H9 (cell line): ENCODE data around the gene HLA-A. TPM values are rescaled to one million over a fixed set of nuclear protein-coding genes. Genes with fewer than 3 reads are reported as not detected.

Source experiments
- DNase-seq: peaks from one replicate; pipeline ENCODE4 v3.0.0-alpha.2; 2017
- H2AFZ ChIP-seq: one replicate; pipeline ENCODE4 v1.6.1; 2013; ENCODE audit warnings: mild to moderate bottlenecking, low read length, control low read depth, moderate library complexity
- H2AK5ac ChIP-seq: 2 replicates; pipeline ENCODE4 v1.6.1; 2013; ENCODE audit warnings: low read length, control low read depth, mixed read lengths; ENCODE audit not compliant: insufficient read length
- H2BK120ac ChIP-seq: one replicate; pipeline ENCODE4 v1.6.1; 2013; ENCODE audit warnings: low read depth, mild to moderate bottlenecking, low read length, control low read depth, inconsistent platforms; ENCODE audit not compliant: poor library complexity, severe bottlenecking
- H2BK12ac ChIP-seq: 2 replicates; pipeline ENCODE4 v1.6.1; 2013; ENCODE audit warnings: low read length, control low read depth, mixed read lengths, low read depth; ENCODE audit not compliant: insufficient read length
- H2BK15ac ChIP-seq: 2 replicates; pipeline ENCODE4 v1.6.1; 2013; ENCODE audit warnings: low read depth, low read length, control low read depth
- H2BK20ac ChIP-seq: one replicate; pipeline ENCODE4 v1.6.1; 2013; ENCODE audit warnings: low read depth, mild to moderate bottlenecking, low read length, control low read depth, inconsistent platforms; ENCODE audit not compliant: poor library complexity, severe bottlenecking
- H2BK5ac ChIP-seq: 2 replicates; pipeline ENCODE4 v1.6.1; 2013; ENCODE audit warnings: low read length, control low read depth, mixed read lengths; ENCODE audit not compliant: insufficient read length
- H3K14ac ChIP-seq: 2 replicates; pipeline ENCODE4 v1.6.1; 2013; ENCODE audit warnings: low read length, control low read depth; ENCODE audit not compliant: insufficient read depth
- H3K18ac ChIP-seq: 2 replicates; pipeline ENCODE4 v1.6.1; 2013; ENCODE audit warnings: low read depth, mild to moderate bottlenecking, mixed read lengths, low read length, control low read depth; ENCODE audit not compliant: insufficient read length
- H3K23ac ChIP-seq: 2 replicates; pipeline ENCODE4 v1.6.1; 2013; ENCODE audit warnings: low read length, control low read depth, mixed read lengths, low read depth; ENCODE audit not compliant: insufficient read length
- H3K23me2 ChIP-seq: 2 replicates; pipeline ENCODE4 v1.6.1; 2013; ENCODE audit warnings: low read depth, mild to moderate bottlenecking, mixed read lengths, low read length, control low read depth; ENCODE audit not compliant: insufficient read length, poor library complexity, severe bottlenecking
- H3K27ac ChIP-seq: 2 replicates; pipeline ENCODE4 v1.5.1; 2013; ENCODE audit warnings: low read length, control low read depth, mixed read lengths, low read depth; ENCODE audit not compliant: insufficient read length
- H3K27me3 ChIP-seq: 2 replicates; pipeline ENCODE4 v1.6.1; 2013; ENCODE audit warnings: low read length, control low read depth, inconsistent platforms; ENCODE audit not compliant: insufficient read depth
- H3K4ac ChIP-seq: 2 replicates; pipeline ENCODE4 v1.6.1; 2013; ENCODE audit warnings: low read depth, mild to moderate bottlenecking, control low read depth, inconsistent platforms, low read length, moderate library complexity
- H3K4me1 ChIP-seq: 2 replicates; pipeline ENCODE4 v1.6.1; 2013; ENCODE audit warnings: low read length, control low read depth, inconsistent platforms; ENCODE audit not compliant: insufficient read depth
- H3K4me2 ChIP-seq: 2 replicates; pipeline ENCODE4 v1.6.1; 2013; ENCODE audit warnings: low read length, control low read depth, mixed read lengths; ENCODE audit not compliant: insufficient read length, insufficient read depth
- H3K56ac ChIP-seq: 2 replicates; pipeline ENCODE4 v1.6.1; 2013; ENCODE audit warnings: low read depth, mild to moderate bottlenecking, mixed read lengths, low read length, control low read depth; ENCODE audit not compliant: insufficient read length
- H3K79me1 ChIP-seq: 2 replicates; pipeline ENCODE4 v1.6.1; 2013; ENCODE audit warnings: low read depth, mild to moderate bottlenecking, moderate library complexity, low read length, control low read depth, inconsistent platforms; ENCODE audit not compliant: insufficient read depth, poor library complexity, severe bottlenecking
- H3K79me2 ChIP-seq: 2 replicates; pipeline ENCODE4 v1.6.1; 2013; ENCODE audit warnings: low read length, control low read depth, inconsistent platforms; ENCODE audit not compliant: insufficient read depth
- H3K9ac ChIP-seq: 2 replicates; pipeline ENCODE4 v1.6.1; 2013; ENCODE audit warnings: low read length, control low read depth, mixed read lengths; ENCODE audit not compliant: insufficient read length; ENCODE audit errors: extremely low read depth
- H3K9me3 ChIP-seq: one replicate; pipeline ENCODE4 v1.6.1; 2013; ENCODE audit warnings: low read depth, low read length, inconsistent platforms; ENCODE audit not compliant: control insufficient read depth
- H3T11ph ChIP-seq: one replicate; pipeline ENCODE4 v1.6.1; 2013; ENCODE audit warnings: mild to moderate bottlenecking, low read length, control low read depth, inconsistent platforms
- H4K20me1 ChIP-seq: one replicate; pipeline ENCODE4 v1.6.1; 2013; ENCODE audit not compliant: control insufficient read depth, insufficient read length, insufficient read depth
- H4K5ac ChIP-seq: 2 replicates; pipeline ENCODE4 v1.6.1; 2013; ENCODE audit warnings: low read depth, mild to moderate bottlenecking, mixed read lengths, low read length, control low read depth; ENCODE audit not compliant: insufficient read length
- H4K8ac ChIP-seq: replicated peaks from 2 replicates; pipeline ENCODE4 v1.6.1; 2013; ENCODE audit warnings: low read length, control low read depth, mixed read lengths, low read depth; ENCODE audit not compliant: insufficient read length
- H4K91ac ChIP-seq: 2 replicates; pipeline ENCODE4 v1.6.1; 2013; ENCODE audit warnings: low read depth, mild to moderate bottlenecking, moderate library complexity, mixed read lengths, low read length, control low read depth; ENCODE audit not compliant: insufficient read length
- H3K27ac Mint-ChIP-seq, 3 experiments: 2 replicates in 2 of 3; 3 replicates in 1 of 3; pipeline ENCODE4 v1.8.0; 2020 to 2021; ENCODE audit warnings: mixed read lengths in 3 of 3, mild to moderate bottlenecking in 1 of 3, moderate library complexity in 1 of 3
- H3K27me3 Mint-ChIP-seq: 2 replicates; pipeline ENCODE4 v1.8.0; 2021; ENCODE audit warnings: low read depth, mild to moderate bottlenecking, moderate library complexity, mixed read lengths
- H3K36me3 Mint-ChIP-seq, 3 experiments: 2 replicates in 2 of 3; 3 replicates in 1 of 3; pipeline ENCODE4 v1.8.0; 2020 to 2021; ENCODE audit warnings: low read depth in 3 of 3, mixed read lengths in 3 of 3; ENCODE audit not compliant: insufficient read depth in 1 of 3
- H3K4me1 Mint-ChIP-seq, 2 experiments: 2 replicates each; pipeline ENCODE4 v1.8.0; 2020; ENCODE audit warnings: mixed read lengths in 2 of 2
- H3K4me3 Mint-ChIP-seq, 2 experiments: 2 replicates in 1 of 2; 3 replicates in 1 of 2; pipeline ENCODE4 v1.8.0; 2020 to 2021; ENCODE audit warnings: mild to moderate bottlenecking in 2 of 2, mixed read lengths in 2 of 2, moderate library complexity in 1 of 2
- H3K9me3 Mint-ChIP-seq, 2 experiments: 2 replicates in 1 of 2; 3 replicates in 1 of 2; pipeline ENCODE4 v1.8.0; 2020; ENCODE audit warnings: mild to moderate bottlenecking in 2 of 2, mixed read lengths in 2 of 2, moderate library complexity in 1 of 2
- WGBS: extraction: QIAGEN DNeasy Blood & Tissue Kit; methylation state at CpG from one replicate; pipeline ENCODE4 v1.1.7; 2013; ENCODE audit warnings: missing lambda C conversion rate, low lambda C conversion rate, mixed read lengths; ENCODE audit not compliant: insufficient read length; ENCODE audit errors: extremely low coverage; 5-methylcytosine and 5-hydroxymethylcytosine counted together
- total RNA-seq: library from RNA; stranded (reverse); gene quantifications from 2 replicates; pipeline ENCODE4 v1.2.1, GENCODE V29; 2021
- TF ChIP-seq, protein P1 (sequence below): fragments of 200-600 bp; sonication (generic); conservative IDR thresholded peaks from 3 replicates; pipeline ENCODE4 v1.8.0; 2021; ENCODE audit warnings: antibody characterized with exemption, mild to moderate bottlenecking

HLA-A gene
- total RNA-seq, 1 experiment from 2014 or later: 248 TPM

DNA sequence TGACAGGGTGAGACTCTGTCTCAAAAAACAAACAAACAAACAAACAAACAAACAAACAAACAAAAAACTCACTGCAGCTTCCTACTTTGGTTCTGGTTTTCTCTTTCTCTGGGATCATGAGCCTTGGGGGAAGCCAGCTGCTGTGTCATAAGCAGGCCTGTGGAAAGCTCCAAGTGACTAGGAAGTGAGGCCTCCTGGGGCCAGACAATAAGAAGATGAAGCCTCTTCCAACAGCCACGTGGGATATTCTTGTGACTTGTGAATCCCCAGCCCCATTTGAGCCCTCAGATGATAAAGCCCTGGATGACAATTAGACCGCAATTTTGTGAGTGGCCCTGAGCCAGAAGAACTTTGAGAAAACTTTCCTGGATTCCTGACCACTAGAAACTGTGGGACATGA, 11.4 kb downstream of the HLA-A start:
- Mint-ChIP-seq H3K4me3 (no peak overlapping the region), H3K27me3 (peaks cover 10% of the 10 kb centered on the region), H3K36me3 (peaks cover 0 to 6% (median 0%) of the 10 kb centered on the region in 3 experiments; a peak in 3 of 7 replicates), H3K9me3 (0 out of 5 replicates have a peak, but pooled peaks cover 0 to 2% of the 10 kb centered on the region in 2 experiments), H3K27ac (peak overlapping the region in 1 of 3 experiments; percentile 63; a peak in 1 of 7 replicates), H3K4me1 (no peaks in the 10 kb centered on the region; a peak in 1 of 4 replicates)
- no peak overlapping the region for H3K27ac ChIP-seq
- H2BK120ac ChIP-seq: no peak overlapping the region
- H3K9me3 ChIP-seq: no peaks in the 10 kb centered on the region
- H3K14ac ChIP-seq: no peak overlapping the region
- no peak overlapping the region for H2BK15ac ChIP-seq
- H2AK5ac ChIP-seq: no peak overlapping the region
- no peaks in the 10 kb centered on the region for H4K20me1 ChIP-seq
- TF ChIP-seq, protein P1, sequence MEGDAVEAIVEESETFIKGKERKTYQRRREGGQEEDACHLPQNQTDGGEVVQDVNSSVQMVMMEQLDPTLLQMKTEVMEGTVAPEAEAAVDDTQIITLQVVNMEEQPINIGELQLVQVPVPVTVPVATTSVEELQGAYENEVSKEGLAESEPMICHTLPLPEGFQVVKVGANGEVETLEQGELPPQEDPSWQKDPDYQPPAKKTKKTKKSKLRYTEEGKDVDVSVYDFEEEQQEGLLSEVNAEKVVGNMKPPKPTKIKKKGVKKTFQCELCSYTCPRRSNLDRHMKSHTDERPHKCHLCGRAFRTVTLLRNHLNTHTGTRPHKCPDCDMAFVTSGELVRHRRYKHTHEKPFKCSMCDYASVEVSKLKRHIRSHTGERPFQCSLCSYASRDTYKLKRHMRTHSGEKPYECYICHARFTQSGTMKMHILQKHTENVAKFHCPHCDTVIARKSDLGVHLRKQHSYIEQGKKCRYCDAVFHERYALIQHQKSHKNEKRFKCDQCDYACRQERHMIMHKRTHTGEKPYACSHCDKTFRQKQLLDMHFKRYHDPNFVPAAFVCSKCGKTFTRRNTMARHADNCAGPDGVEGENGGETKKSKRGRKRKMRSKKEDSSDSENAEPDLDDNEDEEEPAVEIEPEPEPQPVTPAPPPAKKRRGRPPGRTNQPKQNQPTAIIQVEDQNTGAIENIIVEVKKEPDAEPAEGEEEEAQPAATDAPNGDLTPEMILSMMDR: no peak
- no peak overlapping the region for H2AFZ ChIP-seq
- no peak overlapping the region for H4K91ac ChIP-seq
- H3K27me3 ChIP-seq: no peaks in the 10 kb centered on the region; the same call in 1 of the 2 replicates
- no peak overlapping the region for H3K23ac ChIP-seq
- H3K9ac ChIP-seq: no peak overlapping the region
- H4K8ac ChIP-seq: no peak overlapping the region
- H3K4me1 ChIP-seq: no peaks in the 10 kb centered on the region
- WGBS: no CpG with 5 or more reads among the region's 2 CpGs
- no peak overlapping the region for H3K56ac ChIP-seq
- no peak for DNase-seq
- no peak overlapping the region for H3K18ac ChIP-seq
- no peaks in the 10 kb centered on the region for H3K79me2 ChIP-seq
- H3K4ac ChIP-seq: no peak overlapping the region
- no peaks in the 10 kb centered on the region for H3K23me2 ChIP-seq
- no peak overlapping the region for H4K5ac ChIP-seq
- no peak overlapping the region for H3T11ph ChIP-seq
- H2BK5ac ChIP-seq: no peak overlapping the region
- no peaks in the 10 kb centered on the region for H3K79me1 ChIP-seq
- H2BK12ac ChIP-seq: no peak overlapping the region
- no peak overlapping the region for H2BK20ac ChIP-seq
- no peak overlapping the region for H3K4me2 ChIP-seq
